HG03439 (cell line): Measurements from ENCODE around the gene NELL1.

Experiments used
- ATAC-seq: cut with Tn5 transposase; IDR thresholded peaks from one replicate; pipeline ENCODE4 v1.9.1; 2021; ENCODE audit warnings: mild to moderate bottlenecking, moderate library complexity; ENCODE audit not compliant: unreplicated experiment

Gene NELL1

DNA sequence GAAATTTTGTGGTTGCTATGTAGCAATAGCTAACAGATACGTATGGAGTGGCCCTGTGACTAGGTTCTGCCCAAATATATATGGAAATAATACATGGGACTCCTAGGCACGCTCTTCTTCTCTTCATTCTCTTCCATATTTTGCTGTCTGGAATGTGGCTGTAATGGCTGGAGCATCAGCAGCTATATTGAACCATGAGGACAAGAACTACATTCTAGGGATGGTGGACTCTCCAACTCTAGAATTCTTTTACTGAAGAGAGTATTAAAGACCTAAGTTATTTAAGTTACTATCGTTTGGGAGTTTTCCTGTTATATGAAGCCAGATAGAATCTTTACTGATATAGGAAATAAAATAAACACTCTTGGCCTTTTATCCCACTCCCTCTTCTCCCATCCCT, 7.5 kb upstream of the NELL1 start:
- no peak for ATAC-seq

DNA sequence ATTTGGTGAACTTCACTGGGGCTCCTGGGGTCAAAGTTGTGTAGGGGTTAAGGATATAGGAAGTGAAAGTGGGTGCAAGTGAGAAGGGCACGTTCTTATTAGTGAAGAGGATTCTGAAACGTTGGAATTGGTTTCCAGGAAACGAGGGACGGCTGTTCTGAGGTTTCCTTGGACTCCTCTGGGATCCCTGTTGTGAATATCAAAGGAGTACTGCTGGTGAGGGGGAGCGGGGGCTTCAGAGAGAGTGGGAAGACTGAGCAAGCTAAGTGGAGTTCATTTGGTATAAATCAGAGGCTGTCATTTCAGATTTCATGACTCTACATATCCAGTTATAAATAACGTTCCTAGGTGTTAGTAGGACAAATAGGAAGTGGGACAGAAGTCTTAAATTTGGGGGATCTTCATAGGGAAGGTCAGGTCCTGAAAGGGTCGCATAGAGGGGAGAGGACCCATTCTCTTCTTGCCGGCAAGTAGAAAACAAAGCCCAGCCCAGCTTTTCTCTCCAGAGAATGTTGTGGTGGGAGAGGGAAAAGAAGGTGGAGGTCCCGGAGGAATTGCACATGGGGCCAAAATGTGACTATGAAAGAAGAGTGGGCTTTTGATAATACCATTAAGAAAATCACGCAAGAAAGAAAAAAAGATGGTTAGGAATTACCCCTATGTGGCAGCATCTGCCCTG, 1.1 kb upstream of the NELL1 start:
- ATAC-seq, result no peak

DNA sequence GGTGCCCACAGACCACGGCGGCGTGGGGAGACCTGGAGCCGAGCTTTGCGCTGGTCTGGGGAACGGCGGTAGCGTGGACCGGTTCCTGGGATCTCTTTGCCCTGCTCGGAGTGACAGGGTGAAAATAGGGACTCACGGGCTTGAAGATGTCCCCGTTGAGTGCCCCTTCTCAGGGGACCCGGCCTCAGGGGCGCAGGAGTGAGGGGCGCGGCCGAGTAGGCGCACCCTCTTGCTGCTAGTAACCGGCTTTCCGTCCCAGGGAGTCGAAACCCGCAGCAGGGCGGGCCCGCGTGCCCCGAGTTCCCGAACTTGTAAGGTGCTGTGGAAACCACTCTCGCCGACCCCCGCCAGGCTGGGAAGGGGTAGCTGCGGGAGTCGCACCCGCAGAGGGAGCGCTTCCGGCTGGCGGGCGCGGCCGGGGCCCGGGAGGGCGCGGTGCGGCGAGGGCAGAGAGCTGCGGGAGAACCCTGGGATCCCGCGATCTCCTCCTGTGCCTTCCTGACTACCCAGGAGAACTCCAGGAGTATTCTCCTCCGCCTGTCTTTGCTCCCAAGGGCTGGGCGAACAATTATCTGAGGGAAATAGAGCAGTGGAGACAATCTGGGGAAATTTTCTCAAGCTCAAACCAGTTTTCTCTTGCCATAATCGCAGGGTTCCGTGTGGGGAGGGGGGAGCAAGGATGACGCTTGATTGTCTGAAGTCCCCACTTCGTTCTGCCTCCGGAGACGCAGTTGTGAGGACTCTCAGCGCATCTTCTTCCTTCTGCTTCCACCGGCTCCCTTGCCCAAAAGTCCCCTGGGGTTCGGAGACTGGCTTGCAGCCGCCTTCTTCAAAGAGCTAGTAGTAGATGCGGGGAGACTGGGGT, 666 bp downstream of the NELL1 start:
- ATAC-seq, result no peak

DNA sequence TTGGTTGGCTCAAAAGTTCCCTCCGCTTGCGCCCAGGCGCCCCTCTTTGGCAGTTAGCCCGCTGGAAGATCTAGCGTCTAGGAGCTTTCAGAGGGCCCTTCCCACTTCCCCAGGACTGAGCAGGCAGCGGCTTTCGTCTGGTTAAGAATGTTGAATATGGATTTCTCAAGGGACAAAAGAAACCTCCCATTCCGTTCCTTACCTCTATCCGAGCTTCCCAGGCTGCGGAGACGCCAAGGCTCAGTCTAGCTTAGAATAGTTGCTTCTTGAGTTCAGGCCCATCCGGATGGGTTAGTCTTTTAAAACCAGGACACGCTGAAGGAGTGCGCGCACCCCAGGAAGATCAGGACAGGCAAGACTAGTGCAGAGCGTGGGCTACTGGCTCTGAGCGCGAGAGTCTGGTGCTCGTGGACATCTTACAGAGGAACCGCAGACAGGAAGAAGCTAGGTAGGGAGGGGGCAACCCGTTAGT, 1.6 kb downstream of the NELL1 start:
- ATAC-seq, result no peak

DNA sequence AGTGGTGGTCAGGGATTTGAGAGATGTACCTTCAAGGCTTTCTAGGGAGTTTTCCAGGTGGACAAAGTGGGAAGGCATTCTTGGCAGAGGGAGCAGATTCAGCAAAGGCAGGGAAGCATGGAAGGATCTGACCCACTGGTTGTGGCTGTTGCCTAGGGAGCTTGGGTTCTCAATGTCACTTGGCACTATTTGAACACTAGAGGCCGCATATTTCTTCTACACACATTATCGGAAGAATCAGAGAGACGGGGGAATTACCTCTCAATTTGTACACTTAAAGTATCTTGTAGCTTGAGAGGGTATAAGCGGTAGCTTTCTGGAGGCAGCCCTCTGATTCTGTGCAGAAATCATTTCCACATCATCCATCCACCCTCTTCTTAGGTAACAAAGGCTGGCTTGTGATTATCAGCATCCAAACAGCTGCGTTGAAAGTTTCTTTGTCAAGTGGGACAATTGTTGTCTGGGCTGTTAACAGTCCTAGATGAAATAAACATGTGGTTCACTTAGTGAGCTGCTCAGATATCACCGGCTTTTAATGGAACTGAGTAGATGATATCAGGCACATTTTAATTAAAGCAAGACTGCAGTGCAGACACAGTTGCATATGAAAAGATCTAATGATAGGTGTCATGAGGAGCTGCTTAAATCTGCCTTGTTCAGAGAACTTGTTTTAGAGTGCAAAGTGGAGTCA, 2.6 kb downstream of the NELL1 start:
- no peak for ATAC-seq

DNA sequence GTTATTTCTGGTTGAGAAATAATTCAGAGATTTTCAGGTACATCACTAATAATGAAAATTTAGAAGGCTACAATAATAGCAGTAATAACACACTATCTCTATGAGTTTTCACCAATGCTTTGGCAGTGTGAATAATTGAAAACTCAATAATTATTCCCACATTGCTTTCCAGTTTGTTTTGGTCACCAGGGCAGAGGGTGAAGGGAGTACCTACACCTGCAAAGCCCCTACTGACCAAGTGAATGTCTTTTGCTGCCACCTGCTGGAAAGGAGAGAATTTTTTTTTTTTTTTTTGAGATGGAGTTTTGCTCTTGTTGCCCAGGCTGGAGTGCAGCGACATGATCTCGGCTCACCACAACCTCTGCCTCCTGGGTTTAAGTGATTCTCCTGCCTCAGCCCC, 3.2 kb downstream of the NELL1 start:
- no peak for ATAC-seq

DNA sequence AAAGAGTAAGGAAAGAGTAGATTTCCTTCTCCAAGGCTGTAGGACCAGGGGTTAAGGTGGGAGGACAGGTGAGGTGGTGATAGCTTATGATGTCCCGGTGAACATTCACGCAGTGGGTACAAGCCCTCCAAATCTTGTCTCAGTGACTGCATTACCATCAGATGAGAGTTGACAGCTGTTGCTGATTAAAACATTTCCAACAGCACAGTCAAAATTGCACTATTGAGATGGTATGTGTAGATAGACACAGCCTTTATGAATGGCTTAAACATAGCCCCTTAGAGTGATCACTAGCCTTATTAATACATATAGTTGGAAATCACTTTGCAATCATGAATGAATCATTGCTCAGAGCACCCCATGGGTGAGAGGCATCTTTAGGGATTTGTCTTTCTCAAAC, 7.3 kb downstream of the NELL1 start:
- no peak for ATAC-seq

DNA sequence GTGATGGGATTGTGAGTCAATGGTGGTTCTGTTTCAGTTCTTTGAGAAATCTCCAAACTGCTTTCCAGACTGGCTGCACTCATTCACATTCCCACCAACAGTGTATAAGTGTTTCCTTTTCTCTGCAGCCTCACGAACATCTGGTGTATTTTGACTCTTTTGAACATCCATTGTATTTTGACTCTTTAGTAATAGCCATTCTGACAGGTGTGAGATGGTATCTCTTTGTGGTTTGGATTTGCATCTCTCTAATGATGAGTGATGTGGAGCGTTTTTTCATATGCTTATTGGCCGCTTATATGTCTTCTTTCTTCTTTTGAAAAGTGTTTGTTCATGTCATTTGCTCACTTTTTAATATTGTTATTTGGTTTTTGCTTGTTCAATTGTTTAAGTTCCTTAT, 19.4 kb downstream of the NELL1 start:
- ATAC-seq, result no peak

DNA sequence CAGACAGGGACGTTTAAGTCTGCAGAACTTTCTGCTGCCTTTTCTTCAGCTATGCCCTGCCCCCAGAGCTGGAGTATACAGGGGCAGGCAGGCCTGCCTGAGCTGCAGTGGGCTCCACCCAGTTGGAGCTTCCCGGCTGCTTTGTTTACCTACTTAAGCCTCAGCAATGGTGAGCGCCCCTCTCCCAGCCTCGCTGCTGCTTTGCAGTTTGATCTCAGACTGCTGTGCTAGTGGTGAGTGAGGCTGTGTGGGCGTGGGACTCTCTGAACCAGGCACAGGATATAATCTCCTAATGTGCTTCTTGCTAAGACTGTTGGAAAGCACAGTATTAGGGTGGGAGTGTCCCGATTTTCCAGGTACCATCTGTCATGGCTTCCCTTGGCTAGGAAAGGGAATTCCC, 38.5 kb downstream of the NELL1 start:
- no peak for ATAC-seq

DNA sequence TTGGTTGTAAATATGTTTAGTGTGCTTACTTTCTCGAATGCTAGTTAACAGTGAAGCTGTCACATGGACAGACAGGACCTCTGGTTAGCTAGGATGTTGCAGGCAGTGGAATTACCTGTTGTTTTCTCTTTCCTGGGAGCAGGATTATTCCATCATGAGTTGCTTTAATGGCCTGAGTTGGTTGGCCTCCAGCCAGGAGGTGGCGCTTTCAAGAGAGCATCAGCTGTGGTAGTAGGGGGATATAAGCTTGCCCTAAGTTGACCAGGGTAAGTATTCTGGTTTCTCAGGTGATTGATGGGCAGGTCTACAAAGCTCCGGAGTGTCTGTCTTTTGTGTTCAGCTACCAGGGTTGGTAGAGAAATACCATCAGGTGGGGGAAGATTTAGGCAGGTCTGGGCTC, 43.5 kb downstream of the NELL1 start:
- ATAC-seq, result no peak

DNA sequence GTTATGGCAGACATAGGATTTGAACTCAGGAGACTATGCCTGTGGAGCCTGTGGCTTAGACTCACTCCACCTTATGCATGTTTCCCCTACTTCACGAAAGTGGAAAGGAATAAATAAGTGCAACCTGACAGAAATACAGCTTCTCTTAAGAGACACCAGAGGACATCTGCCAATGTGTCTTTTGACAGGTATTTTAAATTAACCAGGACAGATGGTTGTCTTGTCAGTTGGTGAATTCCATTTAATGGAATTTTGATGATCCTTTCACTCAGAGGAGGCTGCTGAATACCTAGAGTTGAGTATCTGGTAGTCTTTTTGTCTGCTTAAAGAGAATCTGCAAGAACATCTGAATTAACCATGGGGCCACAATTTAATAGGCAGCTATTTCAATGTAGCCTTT, 46.1 kb downstream of the NELL1 start:
- no peak for ATAC-seq

DNA sequence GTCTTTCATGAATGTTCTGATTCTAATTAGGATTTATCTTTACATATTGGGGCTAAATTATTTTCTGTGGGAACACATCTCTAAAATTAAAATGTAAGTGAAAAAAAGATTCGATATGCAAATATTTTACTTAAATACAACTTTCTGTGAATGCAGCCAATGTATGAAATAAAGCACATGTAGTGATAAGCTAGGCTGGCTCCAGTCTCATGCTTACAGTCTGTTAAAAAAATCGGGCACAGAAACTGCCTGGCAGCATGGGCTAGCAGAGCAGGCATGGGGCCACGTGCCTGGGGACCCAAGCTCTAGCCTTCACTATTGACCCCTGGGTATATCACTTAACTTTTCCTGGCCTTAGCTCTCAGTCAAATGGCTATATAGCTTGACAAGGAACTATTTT, 46.5 kb downstream of the NELL1 start:
- no peak for ATAC-seq

DNA sequence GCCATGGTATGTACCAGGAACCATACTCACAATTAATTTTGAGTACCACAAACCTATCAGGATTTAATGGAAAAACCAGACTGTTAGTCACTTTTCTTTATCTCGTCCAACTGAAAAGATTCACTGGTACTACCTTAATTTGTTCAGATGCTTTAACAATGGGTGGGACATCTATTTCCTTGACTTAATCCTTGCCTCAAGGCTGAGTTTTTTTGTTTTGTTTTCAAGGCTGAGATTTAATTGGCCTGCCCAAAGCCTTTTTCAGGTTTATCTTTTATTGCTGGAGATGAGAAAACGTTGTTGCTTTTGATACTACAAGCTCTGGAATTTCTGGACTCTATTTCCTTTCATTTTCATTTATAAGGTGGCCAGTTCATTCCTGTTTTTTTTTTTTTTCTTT, 50.4 kb downstream of the NELL1 start:
- no peak for ATAC-seq

DNA sequence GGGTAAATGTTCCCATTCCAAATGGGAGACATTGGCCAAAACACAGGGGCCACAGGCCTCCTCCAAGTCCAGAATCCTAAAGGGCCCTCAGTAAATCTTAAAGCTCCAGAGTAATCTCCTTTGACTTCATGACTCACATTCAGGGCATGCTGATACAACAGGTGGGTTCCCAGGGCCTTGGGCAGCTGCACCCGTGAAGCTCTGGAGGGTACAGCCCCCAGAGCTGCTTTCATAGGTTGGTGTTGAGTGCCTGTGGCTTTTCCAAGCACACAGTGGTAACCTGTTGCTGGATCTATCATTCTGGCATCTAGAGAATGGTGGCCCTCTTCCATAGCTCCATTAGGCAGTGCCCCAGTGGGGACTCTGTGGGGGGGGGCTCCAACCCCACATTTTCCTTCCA, 54.0 kb downstream of the NELL1 start:
- no peak for ATAC-seq

DNA sequence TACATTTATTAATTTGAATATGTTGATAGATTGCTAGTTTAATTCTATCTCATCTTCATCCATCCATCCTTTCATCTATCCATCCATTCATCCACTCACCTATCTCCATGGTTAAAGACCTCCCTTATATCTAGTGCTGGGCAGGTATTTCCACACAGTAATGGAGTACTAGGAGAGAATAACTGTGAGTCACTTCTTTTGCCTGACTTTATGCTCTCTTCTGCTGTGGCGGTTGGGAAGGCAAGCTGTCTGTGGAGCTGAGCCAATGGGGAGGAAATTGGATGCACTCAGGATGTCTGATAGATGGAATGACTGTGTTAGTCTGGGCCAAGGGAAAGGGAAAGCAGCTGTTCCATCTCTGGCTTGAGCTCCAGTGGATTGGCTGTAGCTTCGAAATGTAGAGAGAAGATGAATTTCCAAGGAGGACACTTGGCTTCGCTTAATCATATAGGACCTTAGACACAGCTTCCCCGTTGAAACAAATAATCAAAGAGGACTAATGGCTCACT, 60.3 kb downstream of the NELL1 start:
- ATAC-seq, result no peak

DNA sequence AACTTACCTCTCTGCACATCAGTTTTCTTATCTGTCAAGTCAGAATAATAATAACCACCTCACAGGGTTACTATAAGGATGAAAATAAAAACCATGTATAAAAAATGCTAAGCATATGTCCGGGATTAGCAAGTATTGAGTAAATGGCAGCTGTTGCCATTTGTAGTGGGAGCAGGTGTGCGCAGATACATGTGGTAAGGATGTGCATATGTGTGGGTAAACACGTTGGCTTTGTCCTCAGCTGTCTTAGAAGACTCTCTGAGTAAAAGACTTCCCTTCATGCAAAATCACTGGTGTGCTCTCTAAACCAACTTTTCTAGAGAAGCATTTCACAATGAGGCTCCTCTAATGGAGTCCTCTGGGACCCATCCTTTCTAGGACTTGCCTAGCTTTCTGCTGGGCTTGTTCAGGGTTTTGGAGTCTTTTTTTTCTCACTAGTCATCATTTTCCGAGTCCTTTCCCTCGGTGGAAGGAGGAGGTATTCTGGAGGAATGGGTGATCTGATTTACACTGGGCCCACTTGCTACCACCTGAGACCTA, 62.4 kb downstream of the NELL1 start:
- no peak for ATAC-seq

DNA sequence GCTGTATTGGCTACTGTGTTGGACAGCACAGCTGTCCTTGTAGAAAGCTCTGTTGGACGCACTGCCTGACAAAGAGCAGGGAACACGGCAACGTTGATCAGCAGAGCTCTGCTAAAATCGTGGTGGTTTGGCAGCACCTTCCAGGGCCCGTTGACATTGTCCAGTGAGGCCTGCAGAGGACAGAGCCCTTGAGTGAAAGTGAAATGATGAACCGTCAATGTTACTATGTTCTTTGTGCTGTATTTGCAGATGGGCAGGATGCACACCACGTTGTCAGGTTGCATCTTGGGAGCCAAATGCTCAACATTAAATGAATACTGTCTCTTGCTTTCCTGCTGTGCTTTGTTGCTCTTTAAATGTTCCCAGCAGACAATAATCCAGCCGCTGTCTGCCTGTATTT, 69.7 kb downstream of the NELL1 start:
- ATAC-seq, result no peak

DNA sequence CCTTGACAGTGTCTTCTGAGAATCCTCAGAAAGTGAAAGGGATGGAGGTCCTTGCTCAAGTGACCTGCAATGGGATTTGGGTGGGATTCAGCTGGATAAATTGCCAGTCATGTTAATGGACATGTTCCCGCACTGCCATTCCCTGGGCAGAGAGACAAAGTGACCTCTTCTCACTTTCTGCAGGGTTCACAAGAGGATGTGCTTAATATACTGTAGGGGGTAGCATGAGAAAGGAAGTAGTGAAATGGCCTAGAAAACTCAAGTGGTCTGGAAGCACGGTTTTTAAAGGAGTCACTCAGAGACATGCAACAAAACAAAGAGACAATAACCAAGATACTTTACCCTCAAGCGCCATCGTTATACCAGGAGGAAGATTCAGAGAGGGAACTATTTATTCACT, 70.2 kb downstream of the NELL1 start:
- ATAC-seq, result no peak

DNA sequence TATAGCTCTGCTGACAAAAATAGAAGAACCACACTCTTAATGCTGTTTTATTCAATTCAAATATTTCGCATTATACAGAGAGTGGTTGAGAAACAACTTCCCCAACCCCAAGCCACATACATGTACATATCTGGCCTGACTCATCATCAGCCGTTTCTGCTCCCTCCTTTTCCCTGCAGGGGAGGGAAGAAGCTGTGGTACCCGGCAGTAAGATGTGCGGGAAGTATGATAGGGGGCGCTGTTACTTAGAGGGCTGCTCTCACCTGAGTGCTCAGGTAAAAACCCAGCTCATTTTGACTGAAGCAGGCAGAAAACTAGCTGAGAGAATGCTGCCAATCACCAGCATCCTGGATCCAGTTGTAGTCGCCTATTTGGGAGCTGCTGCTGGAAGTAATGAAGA, 85.5 kb downstream of the NELL1 start:
- no peak for ATAC-seq

DNA sequence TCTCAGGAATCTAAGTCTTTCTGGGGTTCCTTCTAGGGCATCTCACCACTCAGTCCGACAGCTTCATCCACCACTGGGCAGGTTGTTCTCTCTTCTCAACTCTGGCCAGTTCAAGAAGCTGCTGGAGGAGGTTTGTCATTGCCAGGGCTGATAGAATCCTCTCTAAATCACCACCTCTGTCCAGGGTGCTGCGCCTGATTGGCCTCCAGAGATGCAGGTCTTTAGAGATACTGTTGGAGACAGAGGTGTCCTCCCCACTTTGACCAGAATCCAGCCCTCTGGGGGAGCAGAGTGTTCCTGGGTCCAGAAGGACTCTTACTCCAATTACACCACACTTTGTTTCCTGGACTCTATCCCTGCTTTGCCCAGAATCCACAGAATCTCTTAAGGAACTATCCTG, 90.2 kb downstream of the NELL1 start:
- ATAC-seq, result no peak

DNA sequence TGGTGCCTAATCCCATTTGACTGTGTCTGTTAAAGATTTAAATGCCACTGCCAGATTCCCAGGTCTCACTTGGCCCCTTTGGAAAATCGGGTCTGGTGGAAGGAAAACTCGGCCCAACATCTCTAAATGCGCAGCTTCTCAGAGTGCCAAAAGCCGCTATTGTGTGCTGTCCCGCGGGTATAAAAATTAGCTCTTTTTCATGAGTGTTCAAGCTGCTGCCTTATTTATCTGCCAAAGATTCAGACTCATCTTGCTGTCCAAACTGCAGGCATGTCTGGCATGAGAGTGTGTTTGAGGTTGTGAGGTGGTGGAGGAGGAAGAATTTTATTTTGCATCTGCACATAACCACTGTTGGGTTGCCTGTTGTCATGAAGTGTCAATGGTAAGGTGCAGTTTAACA, 91.4 kb downstream of the NELL1 start:
- ATAC-seq, result no peak
